HCT116 (cell line): ENCODE results near the gene IFIT1. TPM values are rescaled to one million over a fixed set of nuclear protein-coding genes. Genes with fewer than 3 reads are reported as not detected.

Experiments
- ATAC-seq: fragments of 200-7000 bp; cut with Tn5 transposase; 2 replicates; pipeline ENCODE4 v1.9.1; 2020; ENCODE audit warnings: mild to moderate bottlenecking, moderate library complexity
- BruUV-seq: library from RNA; stranded (reverse); fragments of 400-500 nt; replicated peaks from 2 replicates; lab custom pipeline; 2021; lab: Mats Ljungman, UMichigan
- CTCF ChIA-PET: fragments of 300-600 bp; sonication (Branson Sonifier 250); formaldehyde crosslinking; loops from one replicate; lab custom pipeline; 2021; ENCODE audit warnings: antibody characterized with exemption; lab: Charles Lee
- POLR2A ChIA-PET: fragments of 300-600, 350-600 bp; sonication (Branson Sonifier 250); formaldehyde crosslinking; loops from one replicate; lab custom pipeline; 2021; ENCODE audit warnings: antibody characterized with exemption; lab: Charles Lee
- RAD21 ChIA-PET, 2 experiments: fragments of 300-600 bp; sonication (Branson Sonifier 250); formaldehyde crosslinking; loops; one replicate each; lab custom pipeline; 2023; ENCODE audit warnings: low total read pairs in 2 of 2; ENCODE audit not compliant: uncharacterized antibody in 2 of 2, unreplicated experiment in 2 of 2, low non-redundant PET in 1 of 2; lab: Charles Lee
- DNase-seq: peaks from one replicate; pipeline ENCODE4 v3.0.0-alpha.2; 2010; ENCODE audit warnings: low read depth, low spot score
- H2AFZ ChIP-seq: fragments of 200-600 bp; shearing (Covaris generic), sonication (generic); 2 replicates; pipeline ENCODE4 v1.6.1; 2017; ENCODE audit warnings: low read depth, mixed run types, mixed read lengths, antibody characterized with exemption, low read length; ENCODE audit not compliant: poor library complexity, severe bottlenecking
- H3K27ac ChIP-seq: 2 replicates; pipeline ENCODE4 v1.5.1; 2012; ENCODE audit warnings: low read depth, low read length
- H3K27me3 ChIP-seq: fragments of 200-600 bp; sonication (generic); 2 replicates; pipeline ENCODE4 v1.6.1; 2016; ENCODE audit warnings: mixed run types, low read length, mixed read lengths; ENCODE audit not compliant: insufficient read depth
- H3K36me3 ChIP-seq, 2 experiments: fragments of 200-500 bp in 1 of 2; fragments of 200-600 bp in 1 of 2; sonication (Bioruptor generic) in 1 of 2; sonication (generic) in 1 of 2; 2 replicates each; pipeline versions ENCODE4 v1.5.1 to v1.6.1; 2014 to 2016; ENCODE audit warnings: low read length in 2 of 2, inconsistent platforms in 1 of 2, mixed read lengths in 1 of 2, mixed run types in 1 of 2; ENCODE audit not compliant: insufficient read depth in 2 of 2, control insufficient read depth in 1 of 2
- H3K4me1 ChIP-seq, 2 experiments: fragments of 200-600 bp in 1 of 2; sonication (generic) in 1 of 2; 2 replicates each; pipeline versions ENCODE4 v1.5.1 to v1.6.1; 2012 to 2017; ENCODE audit warnings: low read length in 2 of 2, inconsistent platforms in 1 of 2, mild to moderate bottlenecking in 1 of 2, mixed read lengths in 1 of 2, mixed run types in 1 of 2, moderate library complexity in 1 of 2; ENCODE audit not compliant: insufficient read depth in 2 of 2, control insufficient read depth in 1 of 2
- H3K4me2 ChIP-seq: fragments of 200-600 bp; sonication (generic); 2 replicates; pipeline ENCODE4 v1.6.1; 2017; ENCODE audit warnings: mixed run types, low read length, mixed read lengths
- H3K4me3 ChIP-seq, 2 experiments: fragments of 200-600 bp in 1 of 2; sonication (generic) in 1 of 2; replicated peaks in 1 of 2; 2 replicates each; pipeline ENCODE4 v1.5.1; 2011 to 2016; ENCODE audit warnings: low read length in 2 of 2, control low read depth in 1 of 2, low read depth in 1 of 2, mild to moderate bottlenecking in 1 of 2, mixed read lengths in 1 of 2, mixed run types in 1 of 2
- H3K79me2 ChIP-seq: fragments of 200-600 bp; sonication (generic); 2 replicates; pipeline ENCODE4 v1.6.1; 2017; ENCODE audit warnings: mild to moderate bottlenecking, mixed run types, low read length, moderate library complexity, mixed read lengths; ENCODE audit not compliant: insufficient read depth
- H3K9ac ChIP-seq: fragments of 200-600 bp; sonication (generic); 2 replicates; pipeline ENCODE4 v1.6.1; 2016; ENCODE audit warnings: low read length, mixed read lengths
- H3K9me2 ChIP-seq: fragments of 200-600 bp; sonication (generic), shearing (Covaris generic); 2 replicates; pipeline ENCODE4 v1.6.1; 2017; ENCODE audit warnings: mixed run types, mild to moderate bottlenecking, moderate library complexity; ENCODE audit not compliant: insufficient read depth
- H3K9me3 ChIP-seq, 2 experiments: fragments of 200-500 bp in 1 of 2; fragments of 200-600 bp in 1 of 2; sonication (Bioruptor generic) in 1 of 2; sonication (generic) in 1 of 2; 2 replicates each; pipeline ENCODE4 v1.6.1; 2014 to 2017; ENCODE audit warnings: low read length in 2 of 2, mixed read lengths in 2 of 2, inconsistent platforms in 1 of 2, low read depth in 1 of 2, mild to moderate bottlenecking in 1 of 2, mixed run types in 1 of 2, moderate library complexity in 1 of 2; ENCODE audit not compliant: control insufficient read depth in 1 of 2, insufficient read depth in 1 of 2
- H4K20me1 ChIP-seq: fragments of 200-600 bp; sonication (generic), shearing (Covaris generic); 2 replicates; pipeline ENCODE4 v1.6.1; 2017; ENCODE audit warnings: mixed run types, mild to moderate bottlenecking, moderate library complexity; ENCODE audit not compliant: insufficient read depth
- ATF3 ChIP-seq: IDR thresholded peaks from 2 replicates; pipeline ENCODE4 v1.6.1; 2012
- CBX3 ChIP-seq: IDR thresholded peaks from 2 replicates; pipeline ENCODE4 v1.6.1; 2012; ENCODE audit warnings: low read depth
- ELF1 ChIP-seq: IDR thresholded peaks from 2 replicates; pipeline ENCODE4 v1.6.1; 2012; ENCODE audit warnings: low read depth, borderline replicate concordance
- EZH2phosphoT487 ChIP-seq: fragments of 200-600 bp; IDR thresholded peaks from 2 replicates; pipeline ENCODE4 v1.6.1; 2018; ENCODE audit warnings: antibody characterized with exemption, borderline replicate concordance
- FOSL1 ChIP-seq: IDR thresholded peaks from 2 replicates; pipeline ENCODE4 v1.6.1; 2012; ENCODE audit warnings: low read depth
- JUND ChIP-seq: IDR thresholded peaks from 2 replicates; pipeline ENCODE4 v1.6.1; 2012
- MAX ChIP-seq: IDR thresholded peaks from 2 replicates; pipeline ENCODE4 v1.6.1; 2012
- RAD21 ChIP-seq: IDR thresholded peaks from 2 replicates; pipeline ENCODE4 v1.6.1; 2012; ENCODE audit warnings: low read depth, mild to moderate bottlenecking
- REST ChIP-seq: IDR thresholded peaks from 2 replicates; pipeline ENCODE4 v1.6.1; 2012; ENCODE audit warnings: low read depth
- SIN3A ChIP-seq: IDR thresholded peaks from 2 replicates; pipeline ENCODE4 v1.6.1; 2012; ENCODE audit warnings: low read depth
- SP1 ChIP-seq: IDR thresholded peaks from 2 replicates; pipeline ENCODE4 v1.6.1; 2012; ENCODE audit warnings: low read depth
- SRF ChIP-seq: IDR thresholded peaks from 2 replicates; pipeline ENCODE4 v1.6.1; 2012; ENCODE audit warnings: low read depth
- TCF7L2 ChIP-seq: IDR thresholded peaks from 2 replicates; pipeline ENCODE4 v1.7.0; 2011; ENCODE audit warnings: borderline replicate concordance, inconsistent platforms; ENCODE audit not compliant: insufficient read depth, insufficient read length; ENCODE audit errors: extremely low read depth
- YY1 ChIP-seq: IDR thresholded peaks from 2 replicates; pipeline ENCODE4 v1.6.1; 2011; ENCODE audit warnings: low read length, low read depth, moderate library complexity, mild to moderate bottlenecking; ENCODE audit not compliant: insufficient replicate concordance; ENCODE audit errors: extremely low read depth
- ZBTB33 ChIP-seq: IDR thresholded peaks from 2 replicates; pipeline ENCODE4 v1.6.1; 2011; ENCODE audit warnings: mild to moderate bottlenecking, low read length, moderate library complexity; ENCODE audit not compliant: insufficient replicate concordance; ENCODE audit errors: extremely low read depth
- ZFX ChIP-seq: fragments of 450-650 bp; IDR thresholded peaks from 2 replicates; pipeline ENCODE4 v1.6.1; 2017
- ZNF274 ChIP-seq: fragments of 200-500 bp; sonication (Bioruptor generic); IDR thresholded peaks from 2 replicates; pipeline ENCODE4 v1.6.1; 2014; ENCODE audit warnings: mild to moderate bottlenecking, low read depth, low read length, inconsistent platforms
- intact Hi-C: fragments of 100-400 bp; cut with micrococcal nuclease; formaldehyde crosslinking; loops from 2 replicates; pipeline ENCODE4 v1.10.0; 2022
- total RNA-seq: library from RNA; stranded (reverse); gene quantifications from one replicate; pipeline ENCODE4 v1.2.1, GENCODE V29; 2021; ENCODE audit not compliant: unreplicated experiment
- TF ChIP-seq, protein P1 (sequence below), 3 experiments: fragments of 200-600 bp in 1 of 3; sonication (generic) in 1 of 3; IDR thresholded peaks in 2 of 3; conservative IDR thresholded peaks in 1 of 3; 2 replicates each; pipeline ENCODE4 v1.5.1; 2012 to 2017; ENCODE audit warnings: low read depth in 2 of 3, low read length in 2 of 3, antibody characterized with exemption in 1 of 3, borderline replicate concordance in 1 of 3, control low read depth in 1 of 3, mild to moderate bottlenecking in 1 of 3, mixed read lengths in 1 of 3, mixed run types in 1 of 3, moderate library complexity in 1 of 3; ENCODE audit not compliant: insufficient read depth in 1 of 3

IFIT1 gene
- total RNA-seq, 1 experiment from 2014 or later = 3.6 TPM

GRCh38 chr10:89414146-89414878 is 21.9 kb downstream of the IFIT1 start, which contains the start of gene IFIT5:
Gene IFIT5 (plus strand): TSS chr10:89414568. CDS start chr10:89414799, 231 bp downstream.
- no peak for DNase-seq
- Histone ChIP-seq H3K27ac (peak within 1 kb of the TSS; percentile 66), H3K79me2 (peaks cover 33% of the 10 kb centered on the region), H3K27me3 (no peaks in the 10 kb centered on the region), H3K9me2 (no peaks in the 10 kb centered on the region), H3K4me2 (peak within 1 kb of the TSS; percentile 90), H3K9me3 (no peaks in the 10 kb centered on the region; a peak in 1 of 4 replicates), H3K36me3 (peaks cover 4 to 15% of the 10 kb centered on the region in 2 experiments; a peak in 2 of 4 replicates), H2AFZ (peak within 1 kb of the TSS; percentile 76), H3K4me1 (peaks cover 7 to 14% of the 10 kb centered on the region in 2 experiments; a peak in 3 of 4 replicates), H3K9ac (peak within 1 kb of the TSS; percentile 73), H3K4me3 (peak within 1 kb of the TSS; percentile 66 to 78), H4K20me1 (no peaks in the 10 kb centered on the region)
- intact Hi-C loops = no loop called here
- POLR2A ChIA-PET = interaction anchor here (1.4 kb wide), 1 partner anchor 22 kb away, joined by 7 read pairs; the partner anchor contains the start of gene IFIT1
- RAD21 ChIA-PET = no interaction called here
- peak; percentile 88 for ATAC-seq
- CTCF ChIA-PET = interaction anchor here (1.0 kb wide), 1 partner anchor 197 kb away, joined by 4 read pairs; no protein-coding TSS in a partner anchor
- BruUV-seq = TSS peak; percentile 81
- TF ChIP-seq REST (no peak), ZBTB33 (no peak), ZNF274 (no peak), EZH2phosphoT487 (no peak), SP1 (no peak), ELF1 (no peak), TCF7L2 (no peak), YY1 (peak; percentile 44), FOSL1 (no peak), ATF3 (no peak), JUND (no peak), SRF (no peak), RAD21 (peak; percentile 24), ZFX (no peak), SIN3A (peak; percentile 70), CBX3 (no peak), MAX (peak; percentile 49; the same call in 1 of the 2 replicates)
- TF ChIP-seq, protein P1, sequence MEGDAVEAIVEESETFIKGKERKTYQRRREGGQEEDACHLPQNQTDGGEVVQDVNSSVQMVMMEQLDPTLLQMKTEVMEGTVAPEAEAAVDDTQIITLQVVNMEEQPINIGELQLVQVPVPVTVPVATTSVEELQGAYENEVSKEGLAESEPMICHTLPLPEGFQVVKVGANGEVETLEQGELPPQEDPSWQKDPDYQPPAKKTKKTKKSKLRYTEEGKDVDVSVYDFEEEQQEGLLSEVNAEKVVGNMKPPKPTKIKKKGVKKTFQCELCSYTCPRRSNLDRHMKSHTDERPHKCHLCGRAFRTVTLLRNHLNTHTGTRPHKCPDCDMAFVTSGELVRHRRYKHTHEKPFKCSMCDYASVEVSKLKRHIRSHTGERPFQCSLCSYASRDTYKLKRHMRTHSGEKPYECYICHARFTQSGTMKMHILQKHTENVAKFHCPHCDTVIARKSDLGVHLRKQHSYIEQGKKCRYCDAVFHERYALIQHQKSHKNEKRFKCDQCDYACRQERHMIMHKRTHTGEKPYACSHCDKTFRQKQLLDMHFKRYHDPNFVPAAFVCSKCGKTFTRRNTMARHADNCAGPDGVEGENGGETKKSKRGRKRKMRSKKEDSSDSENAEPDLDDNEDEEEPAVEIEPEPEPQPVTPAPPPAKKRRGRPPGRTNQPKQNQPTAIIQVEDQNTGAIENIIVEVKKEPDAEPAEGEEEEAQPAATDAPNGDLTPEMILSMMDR (IDR thresholded peaks at IDR 0.05 in 2 of 3, conservative IDR thresholded peaks at IDR 0.05 in 1 of 3; ENCODE audit: borderline replicate concordance in 1 of 3, insufficient read depth in 1 of 3, low read depth in 2 of 3, low read length in 2 of 3) = no peak
